ENCODE data around the gene WWOX. TPM values are rescaled to one million over a fixed set of nuclear protein-coding genes. Genes with fewer than 3 reads are reported as not detected.
A peak's percentile ranks its signal among the peaks of the same experiment; 100 is the strongest.

WWOX gene
- total and polyA plus RNA-seq, 2 of the 13 experiments (the other 11 are each of a cell fraction or from before 2014, with no cell fraction given) = 9.1 to 37.4 TPM

GRCh38 chr16:79037521-79038373, 938.3 kb downstream of the WWOX start (continued):
- TF ChIP-seq, protein P1, sequence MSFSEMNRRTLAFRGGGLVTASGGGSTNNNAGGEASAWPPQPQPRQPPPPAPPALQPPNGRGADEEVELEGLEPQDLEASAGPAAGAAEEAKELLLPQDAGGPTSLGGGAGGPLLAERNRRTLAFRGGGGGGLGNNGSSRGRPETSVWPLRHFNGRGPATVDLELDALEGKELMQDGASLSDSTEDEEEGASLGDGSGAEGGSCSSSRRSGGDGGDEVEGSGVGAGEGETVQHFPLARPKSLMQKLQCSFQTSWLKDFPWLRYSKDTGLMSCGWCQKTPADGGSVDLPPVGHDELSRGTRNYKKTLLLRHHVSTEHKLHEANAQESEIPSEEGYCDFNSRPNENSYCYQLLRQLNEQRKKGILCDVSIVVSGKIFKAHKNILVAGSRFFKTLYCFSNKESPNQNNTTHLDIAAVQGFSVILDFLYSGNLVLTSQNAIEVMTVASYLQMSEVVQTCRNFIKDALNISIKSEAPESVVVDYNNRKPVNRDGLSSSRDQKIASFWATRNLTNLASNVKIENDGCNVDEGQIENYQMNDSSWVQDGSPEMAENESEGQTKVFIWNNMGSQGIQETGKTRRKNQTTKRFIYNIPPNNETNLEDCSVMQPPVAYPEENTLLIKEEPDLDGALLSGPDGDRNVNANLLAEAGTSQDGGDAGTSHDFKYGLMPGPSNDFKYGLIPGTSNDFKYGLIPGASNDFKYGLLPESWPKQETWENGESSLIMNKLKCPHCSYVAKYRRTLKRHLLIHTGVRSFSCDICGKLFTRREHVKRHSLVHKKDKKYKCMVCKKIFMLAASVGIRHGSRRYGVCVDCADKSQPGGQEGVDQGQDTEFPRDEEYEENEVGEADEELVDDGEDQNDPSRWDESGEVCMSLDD (CRISPR knock-in tag; IDR thresholded peaks at IDR 0.05; ENCODE audit: borderline replicate concordance) = 0 out of 2 replicates have a peak, but pooled peaks have one; percentile 48
- TF ChIP-seq BHLHE40 (IDR thresholded peaks at IDR 0.05; ENCODE audit: low read length) (peak; percentile 85), THRA (CRISPR knock-in tag; IDR thresholded peaks at IDR 0.05; ENCODE audit: borderline replicate concordance) (peak; percentile 98), ZMYM4 (CRISPR knock-in tag; IDR thresholded peaks at IDR 0.05) (peak; percentile 9; the same call in 1 of the 2 replicates), LBX2 (CRISPR knock-in tag; IDR thresholded peaks at IDR 0.05; ENCODE audit: borderline replicate concordance) (0 out of 2 replicates have a peak, but pooled peaks have one; percentile 36), PPARG (CRISPR knock-in tag; conservative IDR thresholded peaks at IDR 0.05) (peak; percentile 21; the same call in 1 of the 2 replicates), ZNF609 (CRISPR knock-in tag; IDR thresholded peaks at IDR 0.05; ENCODE audit: borderline replicate concordance) (peak; percentile 32; the same call in 1 of the 2 replicates), TBX3 (IDR thresholded peaks at IDR 0.05; ENCODE audit: borderline replicate concordance) (peak; percentile 31; the same call in 1 of the 2 replicates), KDM6A (CRISPR knock-in tag; IDR thresholded peaks at IDR 0.05; ENCODE audit: low read depth) (0 out of 2 replicates have a peak, but pooled peaks have one; percentile 21), RXRB (CRISPR knock-in tag; IDR thresholded peaks at IDR 0.05; ENCODE audit: borderline replicate concordance) (0 out of 2 replicates have a peak, but pooled peaks have one; percentile 39), TCF7 (IDR thresholded peaks at IDR 0.05; ENCODE audit: low read depth) (0 out of 2 replicates have a peak, but pooled peaks have one; percentile 10), THYN1 (CRISPR knock-in tag; IDR thresholded peaks at IDR 0.05; ENCODE audit: borderline replicate concordance, low read depth) (no peak), ASH2L (IDR thresholded peaks at IDR 0.05; ENCODE audit: insufficient read length, low read depth, low read length) (peak; percentile 28), TBX2 (CRISPR knock-in tag; IDR thresholded peaks at IDR 0.05; ENCODE audit: borderline replicate concordance) (peak; percentile 47; the same call in 1 of the 2 replicates)
- TF ChIP-seq, protein P2, sequence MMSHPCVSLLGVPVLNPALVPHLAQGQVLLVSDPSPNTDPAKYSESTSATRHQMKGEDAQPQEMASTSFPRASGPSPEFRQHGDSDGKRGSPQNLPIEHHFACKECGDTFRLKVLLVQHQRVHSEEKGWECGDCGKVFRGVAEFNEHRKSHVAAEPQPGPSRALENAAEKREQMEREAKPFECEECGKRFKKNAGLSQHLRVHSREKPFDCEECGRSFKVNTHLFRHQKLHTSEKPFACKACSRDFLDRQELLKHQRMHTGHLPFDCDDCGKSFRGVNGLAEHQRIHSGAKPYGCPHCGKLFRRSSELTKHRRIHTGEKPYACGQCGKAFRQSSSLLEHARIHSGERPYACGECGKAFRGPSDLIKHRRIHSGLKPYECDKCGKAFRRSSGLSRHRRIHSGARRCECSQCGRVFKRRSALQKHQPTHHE (CRISPR knock-in tag; IDR thresholded peaks at IDR 0.05; ENCODE audit: borderline replicate concordance) = no peak
